GM18868 (cell line): Measurements from ENCODE around the gene LCN6.

Experiments
- ATAC-seq: cut with Tn5 transposase; IDR thresholded peaks from one replicate; pipeline ENCODE4 v1.9.1; 2021; ENCODE audit warnings: mild to moderate bottlenecking, moderate library complexity; ENCODE audit not compliant: unreplicated experiment

The LCN6 gene

GRCh38 chr9:136726631-136727191 is 21.6 kb downstream of the LCN6 start:
- ATAC-seq, result no peak

- no peak for ATAC-seq
Observed at GRCh38 chr9:136726118-136726517, 22.2 kb downstream of the LCN6 start.

GRCh38 chr9:136725612-136726011 is 22.7 kb downstream of the LCN6 start:
- ATAC-seq, result no peak

- no peak for ATAC-seq
Observed at GRCh38 chr9:136724772-136725171, 23.6 kb downstream of the LCN6 start.

- no peak for ATAC-seq
Observed at GRCh38 chr9:136723989-136724388, 24.3 kb downstream of the LCN6 start.

- ATAC-seq, result no peak
Observed at GRCh38 chr9:136723362-136723976, 24.9 kb downstream of the LCN6 start.

GRCh38 chr9:136722969-136723356 is 25.4 kb downstream of the LCN6 start:
- ATAC-seq, result no peak

- no peak for ATAC-seq
Observed at GRCh38 chr9:136722093-136722968, 26.0 kb downstream of the LCN6 start.

- ATAC-seq, result no peak
Observed at GRCh38 chr9:136721339-136722092, 26.8 kb downstream of the LCN6 start.

GRCh38 chr9:136720898-136721338 is 27.4 kb downstream of the LCN6 start:
- no peak for ATAC-seq

- ATAC-seq, result no peak
Observed at GRCh38 chr9:136720251-136720897, 28.0 kb downstream of the LCN6 start.

GRCh38 chr9:136719195-136719880 is 29.0 kb downstream of the LCN6 start:
- ATAC-seq, result no peak

GRCh38 chr9:136718345-136719194 is 29.8 kb downstream of the LCN6 start:
- ATAC-seq, result no peak

- ATAC-seq, result no peak
Observed at GRCh38 chr9:136717399-136717798, 30.9 kb downstream of the LCN6 start.

- ATAC-seq, result no peak
Observed at GRCh38 chr9:136714893-136715274, 33.4 kb downstream of the LCN6 start.

- no peak for ATAC-seq
Observed at GRCh38 chr9:136714096-136714892, 34.0 kb downstream of the LCN6 start.

GRCh38 chr9:136713550-136713949 is 34.8 kb downstream of the LCN6 start:
- ATAC-seq, result no peak
